HG03060 (cell line): ENCODE data around the gene AOC2.

Source experiments
- ATAC-seq: cut with Tn5 transposase; IDR thresholded peaks from one replicate; pipeline ENCODE4 v1.9.1; 2021; ENCODE audit warnings: low read depth, moderate number of reproducible peaks; ENCODE audit not compliant: unreplicated experiment

Gene AOC2

GRCh38 chr17:42844271-42844670 is at the start of gene AOC2:
Gene AOC2 (plus strand): TSS chr17:42844580. CDS start chr17:42844627, 47 bp downstream.
- ATAC-seq: no peak

GRCh38 chr17:42795061-42795460 is 49.3 kb upstream of the AOC2 start:
- ATAC-seq: no peak

GRCh38 chr17:42795465-42795864 is 48.9 kb upstream of the AOC2 start:
- ATAC-seq: no peak

GRCh38 chr17:42796066-42796758 is 48.2 kb upstream of the AOC2 start:
- no peak for ATAC-seq

GRCh38 chr17:42797067-42798007 is 47.0 kb upstream of the AOC2 start:
- no peak for ATAC-seq

- no peak for ATAC-seq
These were observed 46.4 kb upstream of the AOC2 start for GRCh38 chr17:42798011-42798382.

- ATAC-seq: no peak
These were observed 45.7 kb upstream of the AOC2 start, which contains the start of the genes CNTD1 and COA3 for GRCh38 chr17:42798383-42799380. Gene CNTD1 (plus strand): TSS chr17:42798861. CDS start chr17:42799068, 207 bp downstream. Gene COA3 (minus strand): TSS chr17:42798704. CDS start chr17:42798681, 23 bp downstream.

GRCh38 chr17:42803074-42803883 is 41.1 kb upstream of the AOC2 start:
- no peak for ATAC-seq

- ATAC-seq: no peak
These were observed 39.4 kb upstream of the AOC2 start for GRCh38 chr17:42804918-42805367.

- ATAC-seq: no peak
These were observed 38.1 kb upstream of the AOC2 start for GRCh38 chr17:42806249-42806648.

GRCh38 chr17:42809250-42809649 is 35.1 kb upstream of the AOC2 start:
- no peak for ATAC-seq

- ATAC-seq: no peak
These were observed 29.6 kb upstream of the AOC2 start for GRCh38 chr17:42814633-42815399.

GRCh38 chr17:42817866-42818265 is 26.5 kb upstream of the AOC2 start:
- no peak for ATAC-seq

- ATAC-seq: no peak
These were observed 26.0 kb upstream of the AOC2 start for GRCh38 chr17:42818379-42818778.

GRCh38 chr17:42819939-42820535 is 24.3 kb upstream of the AOC2 start:
- ATAC-seq: no peak

GRCh38 chr17:42821176-42821575 is 23.2 kb upstream of the AOC2 start:
- ATAC-seq: no peak

- no peak for ATAC-seq
These were observed 16.9 kb upstream of the AOC2 start for GRCh38 chr17:42827472-42827871.

- ATAC-seq: no peak
These were observed 13.4 kb upstream of the AOC2 start for GRCh38 chr17:42830971-42831370.
